DND-41 (cell line): ENCODE measurements around the gene TMEM39B.

ENCODE experiments used
- EZH2 ChIP-seq: IDR thresholded peaks from 3 replicates; pipeline ENCODE4 v1.6.1; 2012; ENCODE audit warnings: borderline replicate concordance, low read depth, mild to moderate bottlenecking, moderate library complexity, low read length, inconsistent platforms; ENCODE audit not compliant: severe bottlenecking
- TF ChIP-seq, protein P1 (sequence below): IDR thresholded peaks from 2 replicates; pipeline ENCODE4 v1.5.1; 2012; ENCODE audit warnings: borderline replicate concordance, low read length, moderate library complexity, mild to moderate bottlenecking; ENCODE audit not compliant: poor library complexity, severe bottlenecking; ENCODE audit errors: extremely low read depth

DNA sequence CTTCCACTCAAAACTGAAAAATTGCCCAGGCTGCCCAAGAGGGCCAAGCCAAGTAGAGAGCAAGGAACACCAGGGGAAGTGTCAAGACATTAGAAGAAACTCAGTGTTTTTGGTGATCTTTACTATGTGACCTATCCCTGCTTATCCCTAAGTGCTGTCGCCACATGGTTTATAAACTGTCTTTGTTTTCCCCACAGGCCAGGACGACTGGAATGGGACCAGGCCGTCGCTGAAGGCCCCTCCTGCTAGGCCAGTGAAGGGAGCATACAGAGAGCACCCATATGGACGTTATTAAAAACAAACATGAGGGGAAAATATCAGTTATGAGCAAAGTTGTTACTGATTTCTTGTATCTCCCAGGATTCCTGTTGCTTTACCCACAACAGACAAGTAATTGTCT lies 30.4 kb upstream of the TMEM39B start:
- no peak for TF ChIP-seq EZH2
- TF ChIP-seq, protein P1, sequence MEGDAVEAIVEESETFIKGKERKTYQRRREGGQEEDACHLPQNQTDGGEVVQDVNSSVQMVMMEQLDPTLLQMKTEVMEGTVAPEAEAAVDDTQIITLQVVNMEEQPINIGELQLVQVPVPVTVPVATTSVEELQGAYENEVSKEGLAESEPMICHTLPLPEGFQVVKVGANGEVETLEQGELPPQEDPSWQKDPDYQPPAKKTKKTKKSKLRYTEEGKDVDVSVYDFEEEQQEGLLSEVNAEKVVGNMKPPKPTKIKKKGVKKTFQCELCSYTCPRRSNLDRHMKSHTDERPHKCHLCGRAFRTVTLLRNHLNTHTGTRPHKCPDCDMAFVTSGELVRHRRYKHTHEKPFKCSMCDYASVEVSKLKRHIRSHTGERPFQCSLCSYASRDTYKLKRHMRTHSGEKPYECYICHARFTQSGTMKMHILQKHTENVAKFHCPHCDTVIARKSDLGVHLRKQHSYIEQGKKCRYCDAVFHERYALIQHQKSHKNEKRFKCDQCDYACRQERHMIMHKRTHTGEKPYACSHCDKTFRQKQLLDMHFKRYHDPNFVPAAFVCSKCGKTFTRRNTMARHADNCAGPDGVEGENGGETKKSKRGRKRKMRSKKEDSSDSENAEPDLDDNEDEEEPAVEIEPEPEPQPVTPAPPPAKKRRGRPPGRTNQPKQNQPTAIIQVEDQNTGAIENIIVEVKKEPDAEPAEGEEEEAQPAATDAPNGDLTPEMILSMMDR: no peak
